Stimulated activated CD4-positive, alpha-beta T cell treated with anti-CD3 and anti-CD28 coated beads, TNF-alpha, amount 100 ng/mL, for 24 hours (primary cell): Measurements from ENCODE around the gene PRRG1.
"Not testable (repeated sequence)": the region's sequence is repeated elsewhere in the genome, so short reads cannot be mapped to it uniquely, and the experiment has no call there.

Experiments
- DNase-seq, 3 experiments: peaks; one replicate each; pipeline ENCODE4 v3.0.0-alpha.2; 2020; ENCODE audit warnings: low read depth in 3 of 3

Gene PRRG1

DNA sequence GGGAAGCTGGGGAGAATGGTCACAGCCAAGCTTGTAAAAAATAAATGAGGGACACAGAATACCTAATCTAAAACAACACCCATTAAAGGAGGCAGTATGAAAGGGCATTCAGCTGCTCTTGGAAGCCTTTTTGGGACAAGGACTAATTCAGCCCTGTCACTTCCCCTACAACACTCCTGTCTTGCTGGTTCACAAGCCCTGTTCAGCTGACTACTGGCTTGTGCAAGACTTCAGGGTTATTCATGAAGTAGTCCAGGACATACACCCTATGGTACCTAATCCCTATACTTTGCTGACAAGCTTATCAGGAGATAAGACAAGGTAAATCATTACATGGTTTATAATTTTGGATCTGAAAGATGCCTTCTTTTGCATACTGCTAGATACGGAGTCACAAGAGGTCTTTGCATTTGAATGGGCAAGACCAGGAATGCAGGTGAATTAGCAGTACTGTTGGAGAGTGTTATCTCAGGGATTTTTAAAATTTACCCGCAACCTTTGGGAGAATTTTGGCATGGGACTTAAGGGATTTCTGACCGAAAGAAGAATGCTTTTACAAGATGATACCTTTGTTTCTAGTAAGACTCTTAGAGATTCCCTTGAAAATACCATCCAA lies 119.1 kb downstream of the PRRG1 start:
- no peak for DNase-seq

DNA sequence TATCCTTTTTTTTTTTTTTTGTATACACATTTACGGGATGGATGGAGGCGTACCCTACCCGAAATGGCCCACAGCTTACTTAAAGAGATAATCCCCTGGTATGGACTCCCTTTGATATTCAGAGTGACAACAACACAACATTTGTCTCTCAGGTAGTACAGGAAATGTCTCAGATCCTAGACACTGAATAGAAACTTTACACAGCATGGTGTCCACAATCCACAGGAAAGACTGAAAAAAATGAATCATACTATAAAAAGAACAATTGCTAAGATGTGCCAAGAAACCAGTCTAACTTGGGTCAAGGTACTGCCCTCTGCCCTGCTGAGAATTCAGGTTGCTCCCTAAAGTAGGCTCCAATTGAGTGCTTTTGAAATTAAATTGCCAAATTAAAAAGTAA lies 121.5 kb downstream of the PRRG1 start:
- no peak for DNase-seq

DNA sequence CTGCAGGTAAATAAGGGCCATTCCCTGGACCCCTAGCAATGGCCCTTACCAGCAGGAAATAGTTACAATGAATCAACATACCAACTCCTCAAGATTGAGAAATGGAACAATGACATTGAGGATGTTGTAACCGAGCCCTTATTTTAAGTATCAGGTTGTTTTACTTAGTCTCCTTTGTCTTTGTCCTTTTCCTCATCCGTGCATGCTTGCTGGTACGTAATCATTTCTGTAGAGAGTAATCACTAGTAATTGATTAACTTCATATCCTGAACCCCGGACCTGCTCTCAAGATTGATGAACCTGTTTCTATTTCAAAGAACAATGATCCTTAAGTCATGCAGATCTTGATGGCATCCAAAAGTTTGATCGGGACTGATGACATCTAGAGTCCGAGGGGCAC lies 123.7 kb downstream of the PRRG1 start:
- DNase-seq = no peak

DNA sequence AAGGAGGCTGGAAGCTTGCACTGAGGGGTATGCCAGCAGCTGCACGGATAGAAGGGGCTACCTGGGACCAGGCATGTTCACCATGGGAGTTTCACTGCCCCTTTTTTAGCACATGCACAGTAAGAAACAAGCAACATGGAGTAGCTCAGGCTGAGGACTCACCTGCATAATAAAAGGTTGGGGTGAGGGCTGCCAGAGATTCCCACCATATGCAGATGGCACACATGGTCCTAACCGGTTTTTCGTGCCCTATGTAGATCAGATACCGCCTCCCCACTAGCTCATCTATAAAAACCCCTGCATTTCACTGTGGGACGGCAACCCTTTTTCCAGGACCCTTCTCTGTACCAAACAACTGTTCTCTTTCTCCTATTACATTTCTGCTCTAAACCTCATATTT lies 125.3 kb downstream of the PRRG1 start:
- DNase-seq = no peak

DNA sequence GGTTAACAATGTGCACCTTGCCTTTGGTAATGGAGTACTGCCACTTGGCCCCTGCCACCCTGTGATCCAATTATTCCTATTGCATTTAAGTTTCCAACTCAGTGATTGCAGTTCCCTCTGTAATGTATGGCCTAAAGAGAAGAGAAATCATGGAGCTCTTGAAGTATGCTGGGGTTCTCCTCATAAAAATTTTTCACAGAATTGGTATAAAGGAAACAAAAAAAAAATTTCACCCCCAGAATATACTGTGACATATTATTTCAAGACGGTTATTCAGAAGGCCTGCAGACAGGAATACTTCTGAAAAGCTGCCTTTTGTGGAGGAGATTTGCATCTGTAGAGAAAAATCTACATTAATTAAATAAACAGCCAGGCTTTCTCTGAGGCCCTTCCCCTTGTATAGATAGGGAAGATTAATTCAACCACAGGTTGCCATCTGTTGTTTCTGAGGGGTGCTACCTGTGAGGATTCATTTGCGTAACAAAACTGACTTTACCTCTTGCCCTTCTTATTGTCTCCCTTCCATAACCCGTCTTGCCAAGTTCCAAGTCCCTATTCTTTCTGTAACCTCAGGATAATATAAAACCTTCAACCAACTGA lies 127.5 kb downstream of the PRRG1 start:
- no peak for DNase-seq

DNA sequence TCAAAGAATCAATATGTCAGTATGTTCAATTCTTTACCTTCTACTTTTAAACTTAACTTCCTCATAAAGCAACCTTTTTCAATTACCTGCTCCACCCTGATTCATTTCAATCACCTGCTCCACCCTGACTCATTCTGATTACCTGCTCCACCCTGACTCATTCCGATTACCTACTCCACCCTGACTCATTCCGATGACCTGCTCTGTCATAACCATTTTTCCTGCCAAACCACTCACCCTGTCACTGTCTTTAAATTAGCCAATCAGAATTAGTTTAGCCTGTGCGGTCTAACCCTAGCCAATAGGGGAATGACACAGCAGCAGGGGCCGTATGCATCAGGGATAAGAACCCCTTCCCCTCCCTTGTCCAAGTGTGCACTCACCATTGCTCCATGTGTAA lies 135.2 kb downstream of the PRRG1 start:
- DNase-seq = not testable (repeated sequence)

DNA sequence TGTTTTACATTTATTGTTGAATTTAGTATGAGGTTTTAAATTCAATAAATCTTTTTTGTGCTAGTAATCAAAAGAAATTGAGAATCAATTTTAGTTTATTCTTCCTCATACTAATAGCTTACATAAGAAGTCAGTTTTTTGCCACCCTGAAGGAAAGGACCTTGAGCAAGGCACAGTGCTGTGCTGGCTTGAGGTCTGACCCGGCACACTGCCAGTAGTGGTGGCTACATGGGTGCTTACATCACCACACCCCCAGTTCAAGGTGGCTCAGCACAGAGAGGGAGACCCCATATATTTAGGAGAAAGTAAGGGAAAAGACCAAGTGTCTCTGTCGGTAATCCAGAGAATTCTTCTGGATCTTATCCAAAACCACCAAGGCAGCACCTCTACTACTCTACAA lies 136.3 kb downstream of the PRRG1 start:
- DNase-seq = no peak

DNA sequence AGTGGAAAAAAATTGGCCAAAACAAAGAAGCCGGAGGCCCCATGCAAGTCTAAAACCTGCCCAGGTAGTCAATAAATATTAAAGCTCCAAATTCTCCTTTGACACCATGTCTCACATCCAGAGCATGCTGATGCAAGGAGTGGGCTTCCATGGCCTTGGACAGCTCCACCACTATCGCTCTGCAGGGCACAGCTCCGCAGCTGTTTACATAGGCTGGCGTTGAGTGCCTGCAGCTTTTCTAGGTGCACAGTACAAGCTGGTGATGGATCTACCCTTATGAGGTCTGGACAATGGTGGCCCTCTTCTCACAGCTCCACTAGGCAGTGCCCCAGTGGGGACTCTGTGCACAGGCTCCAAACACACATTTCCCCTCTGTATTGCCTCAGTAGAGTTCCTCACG lies 138.1 kb downstream of the PRRG1 start:
- no peak for DNase-seq

DNA sequence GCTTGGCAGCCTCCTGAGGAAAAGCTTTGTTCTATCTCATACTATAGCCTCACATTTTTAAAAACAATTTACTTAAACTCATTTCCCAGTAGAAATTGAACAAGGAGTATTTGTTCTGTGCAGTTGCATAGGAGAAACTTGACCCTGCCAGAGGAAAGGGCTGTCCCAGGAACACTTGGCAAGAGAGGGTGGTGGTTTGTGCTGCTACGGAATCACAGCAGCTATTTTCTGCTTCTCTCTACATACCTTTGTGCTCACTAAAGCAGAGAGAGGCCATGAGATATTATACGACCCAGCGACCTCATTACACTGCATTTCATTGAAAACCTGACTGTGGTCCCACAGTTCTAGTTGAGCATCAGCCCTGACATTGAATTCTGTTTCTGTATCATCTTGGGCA lies 139.2 kb downstream of the PRRG1 start:
- DNase-seq = no peak

DNA sequence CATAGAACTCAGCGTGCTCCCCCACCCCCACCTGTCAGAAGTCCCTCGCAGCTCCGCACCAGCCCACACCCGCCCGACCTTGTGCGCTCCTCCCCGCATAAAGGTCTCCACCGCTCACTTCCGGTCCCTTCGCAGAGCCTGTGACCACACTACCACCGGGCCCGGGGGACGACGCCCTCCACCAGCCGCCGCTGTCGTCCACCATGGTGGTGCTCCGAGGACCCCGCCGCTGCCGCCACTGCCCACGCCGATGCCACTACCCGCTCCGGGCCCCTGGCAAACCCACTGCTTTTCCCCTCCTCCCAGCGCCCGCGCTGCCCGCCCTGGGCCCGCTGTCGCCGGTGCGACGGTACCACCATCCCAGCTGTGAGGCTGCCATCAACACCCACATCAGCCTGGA lies 142.5 kb downstream of the PRRG1 start:
- no peak for DNase-seq

DNA sequence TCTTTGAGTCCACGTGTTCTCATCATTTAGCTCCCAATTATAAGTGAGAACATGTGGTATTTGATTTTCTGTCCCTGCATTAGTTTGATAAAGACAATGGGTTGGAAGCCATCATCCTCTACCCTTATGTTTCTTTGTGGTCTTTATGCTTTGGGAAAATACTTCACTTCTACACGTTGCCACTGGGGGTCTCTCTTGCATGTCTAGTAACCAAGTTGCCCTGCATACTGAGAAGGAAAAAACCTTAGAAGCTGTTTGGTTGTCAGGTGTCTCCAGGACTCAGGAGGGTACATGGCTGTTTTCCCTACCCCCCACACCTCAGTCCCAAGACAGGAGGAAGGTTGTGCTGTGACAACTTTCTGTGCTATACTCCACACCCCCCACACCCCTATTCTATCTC lies 146.6 kb downstream of the PRRG1 start:
- not testable (repeated sequence) for DNase-seq

DNA sequence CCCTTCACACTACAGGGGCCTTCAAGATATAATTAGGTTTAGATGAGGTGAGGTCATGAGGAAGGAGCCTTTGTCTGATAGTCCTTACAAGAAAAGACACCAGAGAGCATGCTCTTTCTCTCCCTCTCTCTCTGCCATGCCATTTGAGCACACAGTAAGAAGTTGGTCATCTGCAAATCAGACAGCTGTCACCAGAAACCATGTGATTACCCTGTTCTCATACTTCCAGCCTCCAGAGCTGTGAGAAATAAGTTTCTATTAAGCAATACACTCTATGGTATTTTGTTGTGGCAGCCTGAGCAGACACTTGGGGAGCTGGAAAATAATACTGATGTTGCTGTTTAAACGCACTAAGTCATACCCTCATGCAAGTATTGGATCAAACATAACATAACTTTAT lies 148.0 kb downstream of the PRRG1 start:
- DNase-seq = not testable (repeated sequence)

DNA sequence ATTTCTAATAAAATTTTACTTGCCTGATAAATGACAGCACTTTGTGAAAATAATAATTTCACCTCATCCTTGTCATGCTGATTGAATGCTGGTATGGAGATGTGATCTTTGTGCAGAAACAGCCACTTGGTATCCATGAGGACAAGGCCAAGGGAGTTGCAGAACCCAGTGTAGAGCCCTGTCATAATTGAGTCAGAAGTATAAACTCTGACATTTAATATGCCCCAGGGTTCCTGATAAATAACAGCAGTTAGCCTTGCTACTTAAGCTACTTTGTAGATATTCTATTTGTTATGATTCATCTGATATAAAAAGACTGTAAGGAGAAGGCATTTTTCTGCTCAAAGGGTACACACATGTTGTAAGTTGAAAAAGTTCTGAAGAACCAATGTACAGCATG lies 149.2 kb downstream of the PRRG1 start:
- not testable (repeated sequence) for DNase-seq

DNA sequence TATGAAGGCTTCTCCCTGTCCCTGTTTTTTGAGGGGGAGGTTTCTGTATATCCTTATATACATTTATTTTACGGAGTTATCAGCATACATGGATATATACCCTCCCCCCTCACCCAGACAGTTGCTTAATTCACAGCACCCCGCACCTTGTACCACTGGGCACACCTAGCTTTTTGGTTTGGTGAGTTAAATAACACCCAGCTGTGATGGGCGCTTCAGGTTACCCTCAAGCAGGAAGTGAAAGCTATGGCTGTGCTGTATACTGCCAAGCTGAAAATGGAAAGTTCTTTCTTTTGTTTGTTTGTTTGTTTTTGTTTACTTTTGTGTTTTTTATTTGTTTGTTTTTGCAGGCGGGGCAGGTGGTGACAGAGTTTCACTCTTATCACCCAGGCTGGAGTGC lies 150.5 kb downstream of the PRRG1 start:
- DNase-seq = not testable (repeated sequence)

DNA sequence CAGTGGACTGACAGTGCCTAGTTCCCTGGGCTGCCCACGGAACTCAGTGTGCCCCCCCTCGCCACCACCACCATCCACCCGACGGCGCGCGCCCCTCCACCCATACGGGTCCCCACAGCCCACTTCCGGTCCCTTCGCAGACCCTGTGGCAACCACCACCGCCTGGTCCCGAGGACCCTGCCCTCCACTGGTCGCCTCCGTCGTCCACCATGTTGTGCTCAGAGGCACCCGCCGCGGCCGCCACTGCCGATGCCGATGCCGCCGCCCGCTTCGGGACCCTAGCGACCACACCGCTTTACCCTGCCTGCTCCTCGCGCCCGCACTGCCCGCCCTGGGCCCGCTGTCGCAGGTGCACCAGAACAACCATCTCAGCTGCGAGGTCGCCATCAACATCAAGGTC lies 155.8 kb downstream of the PRRG1 start:
- DNase-seq = no peak
